NT2/D1 (cell line): ENCODE results near the gene RALA.
"Not testable (repeated sequence)": the region's sequence is repeated elsewhere in the genome, so short reads cannot be mapped to it uniquely, and the experiment has no call there.

Experiments used
- DNase-seq: peaks from one replicate; pipeline ENCODE4 v3.0.0-alpha.2; 2011; ENCODE audit warnings: low read depth, low spot score
- H3K27me3 ChIP-seq: 2 replicates; pipeline ENCODE4 v1.6.0; 2011; ENCODE audit warnings: mild to moderate bottlenecking; ENCODE audit not compliant: insufficient read length, insufficient read depth
- H3K36me3 ChIP-seq: 2 replicates; pipeline ENCODE4 v1.6.1; 2011; ENCODE audit warnings: mild to moderate bottlenecking, low read length, mixed read lengths; ENCODE audit not compliant: insufficient read depth, insufficient read length
- H3K4me1 ChIP-seq: 2 replicates; pipeline ENCODE4 v1.5.1; 2011; ENCODE audit not compliant: insufficient read depth, insufficient read length
- H3K4me3 ChIP-seq: 2 replicates; pipeline ENCODE4 v1.5.1; 2011; ENCODE audit warnings: low read depth; ENCODE audit not compliant: insufficient read length
- H3K9ac ChIP-seq: 2 replicates; pipeline ENCODE4 v1.6.0; 2011; ENCODE audit warnings: low read depth; ENCODE audit not compliant: insufficient read length
- H3K9me3 ChIP-seq: 2 replicates; pipeline ENCODE4 v1.5.1; 2011; ENCODE audit warnings: mild to moderate bottlenecking, low read length; ENCODE audit not compliant: insufficient read depth
- SUZ12 ChIP-seq: IDR thresholded peaks from 2 replicates; pipeline ENCODE4 v1.6.1; 2011; ENCODE audit not compliant: insufficient read length, insufficient read depth; ENCODE audit errors: extremely low read depth
- YY1 ChIP-seq: IDR thresholded peaks from 2 replicates; pipeline ENCODE4 v1.6.1; 2011; ENCODE audit not compliant: insufficient read length, insufficient read depth
- ZNF274 ChIP-seq: IDR thresholded peaks from 2 replicates; pipeline ENCODE4 v1.6.1; 2011; ENCODE audit warnings: mild to moderate bottlenecking, low read depth, low read length

The RALA gene

DNA sequence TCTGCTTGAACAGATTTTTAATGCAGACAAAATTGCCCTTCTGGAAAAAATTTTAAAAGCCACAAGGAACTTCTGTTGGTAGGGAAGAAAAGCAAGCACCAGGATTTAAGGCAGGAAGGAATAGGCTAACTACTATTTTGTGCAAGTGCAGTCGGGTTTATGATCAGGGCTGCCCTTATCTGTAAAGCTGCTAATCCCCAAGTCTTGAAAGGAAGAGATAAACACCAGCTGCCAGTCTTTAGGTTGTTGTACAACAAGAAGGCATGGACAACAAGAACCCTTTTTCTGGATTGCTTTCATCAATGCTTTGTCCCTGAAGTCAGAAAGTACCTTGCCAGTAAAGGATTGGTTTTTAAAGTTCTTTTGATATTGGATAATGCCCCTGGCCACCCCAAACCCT lies 40.7 kb downstream of the RALA start:
- TF ChIP-seq SUZ12 (no peak), YY1 (no peak), ZNF274 (no peak)
- no peaks in the 10 kb centered on the region for H3K27me3 ChIP-seq
- no peak overlapping the region for H3K4me3 ChIP-seq
- DNase-seq: no peak
- H3K9ac ChIP-seq: no peak overlapping the region
- H3K4me1 ChIP-seq: no peaks in the 10 kb centered on the region
- H3K9me3 ChIP-seq: peaks cover 33% of the 10 kb centered on the region
- peaks cover 23% of the 10 kb centered on the region for H3K36me3 ChIP-seq

GRCh38 chr7:39664585-39664984 lies 41.2 kb downstream of the RALA start:
- Histone ChIP-seq H3K36me3 (peaks cover 23% of the 10 kb centered on the region), H3K4me3 (no peak overlapping the region), H3K4me1 (no peaks in the 10 kb centered on the region), H3K9me3 (peaks cover 33% of the 10 kb centered on the region), H3K9ac (no peak overlapping the region), H3K27me3 (no peaks in the 10 kb centered on the region)
- TF ChIP-seq ZNF274 (no peak), YY1 (no peak), SUZ12 (no peak)
- no peak for DNase-seq

DNA sequence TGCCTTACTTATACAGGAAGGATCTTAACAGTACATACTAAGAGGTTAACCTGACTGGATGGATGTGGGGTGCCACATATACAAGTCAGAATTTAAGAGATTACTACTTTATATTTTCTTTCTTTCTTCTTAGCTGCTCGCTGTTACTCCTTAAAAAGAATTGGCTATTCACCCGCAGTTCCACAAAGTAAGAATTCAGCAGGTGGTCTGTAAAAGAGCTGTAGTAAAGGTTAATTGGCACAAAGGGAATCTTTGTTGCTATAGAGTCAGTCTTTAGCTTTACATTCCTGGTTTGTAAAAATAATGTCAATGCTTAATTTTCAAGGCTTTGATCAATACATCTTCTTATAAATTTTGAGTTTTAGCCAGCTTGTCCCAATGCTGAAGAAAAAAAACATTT lies 43.2 kb downstream of the RALA start:
- H3K9ac ChIP-seq: no peak overlapping the region
- H3K36me3 ChIP-seq: peaks cover 16% of the 10 kb centered on the region
- no peak for DNase-seq
- H3K27me3 ChIP-seq: no peaks in the 10 kb centered on the region
- no peaks in the 10 kb centered on the region for H3K4me1 ChIP-seq
- H3K4me3 ChIP-seq: no peak overlapping the region
- TF ChIP-seq YY1 (no peak), ZNF274 (no peak), SUZ12 (no peak)
- H3K9me3 ChIP-seq: peaks cover 15% of the 10 kb centered on the region

DNA sequence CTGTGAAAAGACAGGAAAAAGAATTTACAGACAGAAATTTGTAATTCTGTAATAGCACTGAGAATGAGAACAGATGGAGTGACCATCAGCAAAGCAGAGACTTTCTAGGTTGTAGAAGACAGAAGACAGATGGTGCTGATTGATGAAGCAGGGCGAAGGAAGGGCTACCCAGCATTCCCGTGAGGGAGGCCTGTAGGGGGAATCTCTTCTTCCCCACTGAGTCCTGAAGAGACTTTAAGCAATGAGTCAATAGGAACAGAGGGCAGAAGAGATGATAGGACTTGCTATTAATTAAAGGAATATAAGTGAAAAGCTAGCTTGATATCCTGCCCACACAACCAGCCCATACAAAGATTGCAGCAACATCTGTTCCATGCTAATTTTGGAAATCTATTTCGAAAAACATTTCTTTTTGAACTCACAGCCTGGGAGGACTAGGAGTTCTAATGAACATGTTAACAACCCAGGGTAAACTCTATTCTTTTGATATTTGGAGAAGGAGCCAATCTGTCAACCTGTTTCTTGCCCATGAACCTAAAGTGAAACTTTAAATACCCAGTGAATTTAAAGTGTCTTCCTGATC lies 44.1 kb downstream of the RALA start:
- peaks cover 7% of the 10 kb centered on the region for H3K9me3 ChIP-seq
- no peak for TF ChIP-seq ZNF274
- TF ChIP-seq YY1: no peak
- no peak for TF ChIP-seq SUZ12
- no peak overlapping the region for H3K9ac ChIP-seq
- no peak for DNase-seq
- H3K4me1 ChIP-seq: no peaks in the 10 kb centered on the region
- peaks cover 10% of the 10 kb centered on the region for H3K36me3 ChIP-seq
- H3K27me3 ChIP-seq: no peaks in the 10 kb centered on the region
- H3K4me3 ChIP-seq: no peak overlapping the region

- H3K36me3 ChIP-seq: peaks cover 10% of the 10 kb centered on the region
- not testable (repeated sequence) for H3K9me3 ChIP-seq, H3K4me3 ChIP-seq, DNase-seq, H3K4me1 ChIP-seq, H3K27me3 ChIP-seq, H3K9ac ChIP-seq
Measured at GRCh38 chr7:39668280-39668679, 44.9 kb downstream of the RALA start.

GRCh38 chr7:39670052-39670451 lies 46.7 kb downstream of the RALA start:
- no peak for TF ChIP-seq ZNF274
- TF ChIP-seq SUZ12: no peak
- no peak for TF ChIP-seq YY1
- no peaks in the 10 kb centered on the region for H3K9me3 ChIP-seq
- H3K9ac ChIP-seq: no peak overlapping the region
- no peak for DNase-seq
- H3K27me3 ChIP-seq: no peaks in the 10 kb centered on the region
- no peaks in the 10 kb centered on the region for H3K4me1 ChIP-seq
- no peak overlapping the region for H3K4me3 ChIP-seq
- H3K36me3 ChIP-seq: peaks cover 7% of the 10 kb centered on the region

- 0 out of 2 replicates have a peak, but pooled peaks cover 7% of the 10 kb centered on the region for H3K9me3 ChIP-seq
- no peak for DNase-seq
- no peak overlapping the region for H3K9ac ChIP-seq
- H3K4me1 ChIP-seq: no peaks in the 10 kb centered on the region
- H3K4me3 ChIP-seq: no peak overlapping the region
- H3K27me3 ChIP-seq: no peaks in the 10 kb centered on the region
- no peak for TF ChIP-seq ZNF274
- TF ChIP-seq YY1: no peak
- TF ChIP-seq SUZ12: no peak
- H3K36me3 ChIP-seq: peaks cover 4% of the 10 kb centered on the region
Measured at GRCh38 chr7:39670934-39671333, 47.6 kb downstream of the RALA start.

DNA sequence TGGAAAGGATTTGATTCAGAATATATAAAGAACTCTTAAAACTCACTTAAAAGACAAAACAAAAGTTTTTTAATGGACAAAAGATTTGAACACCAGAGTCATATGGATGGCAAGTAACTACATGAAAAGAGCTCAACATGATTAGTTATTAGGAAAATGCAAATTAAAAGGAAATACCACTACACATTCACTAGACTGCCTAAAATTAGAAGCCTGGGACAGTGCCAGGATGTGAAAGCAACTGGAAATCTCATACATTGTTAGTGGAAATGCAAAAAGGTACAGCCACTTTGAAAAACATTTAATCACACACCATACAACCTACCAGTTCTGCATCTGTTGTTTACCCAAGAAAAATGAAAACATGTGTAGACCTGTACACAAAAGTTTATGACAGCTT lies 48.8 kb downstream of the RALA start:
- TF ChIP-seq YY1 (no peak), ZNF274 (no peak), SUZ12 (no peak)

More for the DNA sequence above, 48.8 kb downstream of the RALA start:
- H3K27me3 ChIP-seq: no peaks in the 10 kb centered on the region
- DNase-seq: no peak
- H3K4me1 ChIP-seq: no peaks in the 10 kb centered on the region
- peaks cover 2% of the 10 kb centered on the region for H3K36me3 ChIP-seq
- peaks cover 18% of the 10 kb centered on the region for H3K9me3 ChIP-seq
- no peak overlapping the region for H3K9ac ChIP-seq
- H3K4me3 ChIP-seq: no peak overlapping the region
